K562 (cell line): Measurements from ENCODE around the gene CXXC1. TPM values are rescaled to one million over a fixed set of nuclear protein-coding genes. Genes with fewer than 3 reads are reported as not detected.

Source experiments
- ATAC-seq: fragments of 200-7000 bp; cut with Tn5 transposase; 3 replicates; pipeline ENCODE4 v1.9.1; 2020; ENCODE audit warnings: moderate library complexity
- BruUV-seq: library from RNA; stranded (reverse); fragments of 400-500 nt; replicated peaks from 2 replicates; lab custom pipeline; 2021; lab: Mats Ljungman, UMichigan
- CTCF ChIA-PET: fragments of 300-600 bp; formaldehyde crosslinking; extraction: SDS; loops from one replicate; lab custom pipeline; 2021; ENCODE audit warnings: low intra/inter-chr PET ratio; lab: Yijun Ruan, JAX
- POLR2A ChIA-PET: fragments of 300-600, 350-650 bp; sonication (Branson Sonifier 250); formaldehyde crosslinking; extraction: SDS; loops from one replicate; lab custom pipeline; 2021; ENCODE audit warnings: antibody characterized with exemption, inconsistent platforms; lab: Yijun Ruan, JAX
- DNase-seq, 4 experiments: peaks; one replicate each; pipeline versions ENCODE4 v3.0.0 to v3.0.0-alpha.2; 2011 to 2018; ENCODE audit warnings: low spot score in 3 of 4, mixed read lengths in 3 of 4; ENCODE audit errors: extremely low read depth in 1 of 4
- FAIRE-seq: peaks from 2 replicates; lab custom pipeline; 2011; peaks lifted over from hg19 to GRCh38; lab: Jason Lieb, UNC
- H2AFZ ChIP-seq: 2 replicates; pipeline ENCODE4 v1.6.0; 2011; ENCODE audit warnings: low read depth, low read length, control low read depth, inconsistent platforms
- H3K27ac ChIP-seq: fragments of 200-600 bp; 3 replicates; pipeline ENCODE4 v1.8.0; 2011; ENCODE audit warnings: low read depth, mild to moderate bottlenecking, control low read depth, inconsistent platforms, low read length, moderate library complexity, mixed read lengths; ENCODE audit errors: extremely low read depth
- H3K27me3 ChIP-seq, 2 experiments: fragments of 300-600 bp in 1 of 2; 2 replicates in 1 of 2; 3 replicates in 1 of 2; pipeline versions ENCODE4 v1.6.0 to v1.8.0; 2011; ENCODE audit warnings: inconsistent platforms in 2 of 2, low read length in 2 of 2, mild to moderate bottlenecking in 1 of 2, mixed read lengths in 1 of 2, moderate library complexity in 1 of 2; ENCODE audit not compliant: control insufficient read depth in 2 of 2, insufficient read depth in 2 of 2
- H3K36me3 ChIP-seq: fragments of 300-600 bp; 3 replicates; pipeline ENCODE4 v1.8.0; 2011; ENCODE audit warnings: mild to moderate bottlenecking, low read length, inconsistent platforms; ENCODE audit not compliant: control insufficient read depth, insufficient read depth
- H3K4me1 ChIP-seq, 2 experiments: fragments of 200-600 bp in 1 of 2; replicated peaks in 1 of 2; 2 replicates in 1 of 2; 3 replicates in 1 of 2; pipeline versions ENCODE4 v1.5.1 to v1.8.0; 2011; ENCODE audit warnings: inconsistent platforms in 2 of 2, low read length in 2 of 2, mild to moderate bottlenecking in 1 of 2, mixed read lengths in 1 of 2, moderate library complexity in 1 of 2; ENCODE audit not compliant: control insufficient read depth in 2 of 2, insufficient read depth in 2 of 2
- H3K4me2 ChIP-seq: 2 replicates; pipeline ENCODE4 v1.6.1; 2011; ENCODE audit warnings: low read length, control low read depth, inconsistent platforms, mixed read lengths; ENCODE audit not compliant: insufficient read depth
- H3K4me3 ChIP-seq: fragments of 200-600 bp; sonication (generic), shearing (Covaris generic); 2 replicates; pipeline ENCODE4 v1.5.1; 2016; ENCODE audit warnings: control low read depth, inconsistent platforms
- H3K79me2 ChIP-seq: fragments of 200-600 bp; 3 replicates; pipeline ENCODE4 v1.8.0; 2011; ENCODE audit warnings: low read length, inconsistent platforms; ENCODE audit not compliant: control insufficient read depth, insufficient read depth
- H3K9ac ChIP-seq, 2 experiments: 2 replicates each; pipeline versions ENCODE4 v1.6.0 to v1.6.1; 2011; ENCODE audit warnings: low read depth in 2 of 2, low read length in 2 of 2, control low read depth in 1 of 2, inconsistent platforms in 1 of 2, mild to moderate bottlenecking in 1 of 2, mixed read lengths in 1 of 2; ENCODE audit not compliant: insufficient read depth in 1 of 2
- H3K9me1 ChIP-seq: one replicate; pipeline ENCODE4 v1.6.0; 2011; ENCODE audit warnings: inconsistent platforms, mild to moderate bottlenecking, low read length, moderate library complexity; ENCODE audit not compliant: control insufficient read depth, insufficient read depth
- H3K9me3 ChIP-seq: replicated peaks from 2 replicates; pipeline ENCODE4 v1.5.1; 2011; ENCODE audit warnings: low read depth, low read length, inconsistent platforms; ENCODE audit not compliant: control insufficient read depth, insufficient read depth
- H4K20me1 ChIP-seq: replicated peaks from 2 replicates; pipeline ENCODE4 v1.6.1; 2011; ENCODE audit warnings: low read length, inconsistent platforms, mixed read lengths; ENCODE audit not compliant: control insufficient read depth, insufficient read depth
- ATF7 ChIP-seq: fragments of 450-650 bp; IDR thresholded peaks from 2 replicates; pipeline ENCODE4 v1.7.1; 2014; ENCODE audit warnings: mild to moderate bottlenecking, moderate library complexity
- SMAD4 ChIP-seq: fragments of 250-450 bp; sonication (Bioruptor Pico); conservative IDR thresholded peaks from 2 replicates; pipeline ENCODE4 v1.8.0; 2021; ENCODE audit warnings: inconsistent platforms, mild to moderate bottlenecking, moderate library complexity
- WGBS: fragments of 100-300 bp; shearing (Covaris generic); methylation state at CpG from one replicate; pipeline ENCODE4 v1.1.6; 2016; ENCODE audit warnings: low coverage, mixed read lengths; ENCODE audit not compliant: insufficient coverage; ENCODE audit errors: missing lambda C conversion rate; 5-methylcytosine and 5-hydroxymethylcytosine counted together
- in situ Hi-C: fragments of 300-500 bp; cut with MboI; formaldehyde crosslinking; loops from 4 replicates; pipeline ENCODE4 v1.15.0; 2018; ENCODE audit warnings: inconsistent platforms, mixed read lengths
- intact Hi-C: fragments of 100-400 bp; cut with micrococcal nuclease; formaldehyde crosslinking; loops from 2 replicates; pipeline ENCODE4 v1.14.2; 2022
- polyA plus RNA-seq, 8 experiments: library from polyadenylated mRNA; depleted of rRNA in 4 of 8; stranded (reverse) in 5 of 8; unstranded in 3 of 8; fragments of >200 nt; fragmentation: Nextera tagmentation in 2 of 8; fragmentation: Illumina TruSeq in 1 of 8; extraction: Ambion mirVana in 2 of 8; extraction: Trizol in 1 of 8; gene quantifications; 2 replicates each; pipeline versions ENCODE4 v1.2.1 to v1.2.3, GENCODE V29; 2011 to 2014; ENCODE audit warnings: inconsistent platforms in 1 of 8, missing spikeins in 1 of 8
- total RNA-seq, 7 experiments: library from RNA; depleted of rRNA in 6 of 7; stranded (reverse); fragments of >200 nt in 6 of 7; fragmentation: Illumina TruSeq in 2 of 7; extraction: Trizol in 2 of 7; gene quantifications; 2 replicates each; pipeline versions ENCODE4 v1.2.1 to v1.2.3, GENCODE V29; 2011 to 2021; ENCODE audit warnings: low replicate concordance in 1 of 7
- TF ChIP-seq, protein P1 (sequence below), 2 experiments: fragments of 450-650 bp in 1 of 2; sonication (generic) in 1 of 2; formaldehyde crosslinking in 1 of 2; IDR thresholded peaks in 1 of 2; conservative IDR thresholded peaks in 1 of 2; 2 replicates each; pipeline versions ENCODE4 v1.6.1 to v1.8.1; 2016 to 2023; ENCODE audit warnings: mild to moderate bottlenecking in 2 of 2, moderate library complexity in 2 of 2, inconsistent platforms in 1 of 2, missing genetic modification reagents in 1 of 2

The CXXC1 gene
- total and polyA plus RNA-seq, 9 of the 15 experiments (the other 6 are each of a cell fraction or from before 2014, with no cell fraction given), result 3.4 to 81.0 (median 34.1) TPM

DNA sequence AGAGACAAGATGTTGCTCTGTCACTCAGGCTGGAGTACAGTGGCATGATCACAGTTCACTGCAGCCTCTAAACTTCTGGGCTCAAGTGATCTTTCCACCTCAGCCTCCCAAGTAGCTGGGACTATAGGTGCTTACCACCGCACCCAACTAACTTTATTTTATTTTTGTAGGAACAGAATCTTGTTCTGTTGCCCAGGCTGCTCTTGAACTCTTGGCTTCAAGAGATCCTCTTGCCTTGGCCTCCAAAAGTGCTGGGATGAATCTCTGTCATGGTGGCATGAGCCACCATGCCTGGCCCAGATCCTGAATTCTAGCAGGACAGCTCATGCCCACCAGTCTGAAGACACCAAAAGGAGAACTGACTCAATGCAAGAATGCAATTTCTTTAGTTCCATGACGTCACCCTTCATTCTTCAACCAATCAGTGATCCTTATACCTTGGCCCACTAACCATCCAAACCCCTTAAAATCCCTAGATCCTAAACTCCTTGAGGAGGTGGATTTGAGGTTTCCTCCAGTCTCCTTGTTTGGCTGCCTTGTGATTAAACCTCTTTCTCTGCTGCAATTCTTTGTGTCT is 25.6 kb upstream of the CXXC1 start:
- in situ Hi-C loops, result no loop called here
- no peak for ATAC-seq
- Histone ChIP-seq H3K4me1 (peaks cover 0 to 23% of the 10 kb centered on the region in 2 experiments; a peak in 3 of 5 replicates), H2AFZ (no peak overlapping the region), H3K4me3 (no peak overlapping the region), H3K27me3 (no peaks in the 10 kb centered on the region), H3K27ac (no peak overlapping the region), H3K9ac (no peak overlapping the region), H3K9me3 (peaks cover 5% of the 10 kb centered on the region; the same call in 1 of the 2 replicates)
- intact Hi-C loops, result no loop called here
- CTCF ChIA-PET, result no interaction called here
- no peak for FAIRE-seq
- 65% methylated on average over 2 of the region's 2 CpGs for WGBS
- no TSS peak for BruUV-seq
- POLR2A ChIA-PET, result interaction anchor here (0.8 kb wide), 1 partner anchor 12 kb away, joined by 3 read pairs; no protein-coding TSS in a partner anchor
- TF ChIP-seq, protein P1, sequence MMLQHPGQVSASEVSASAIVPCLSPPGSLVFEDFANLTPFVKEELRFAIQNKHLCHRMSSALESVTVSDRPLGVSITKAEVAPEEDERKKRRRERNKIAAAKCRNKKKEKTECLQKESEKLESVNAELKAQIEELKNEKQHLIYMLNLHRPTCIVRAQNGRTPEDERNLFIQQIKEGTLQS (IDR thresholded peaks at IDR 0.05), result peak; percentile 51
- TF ChIP-seq, protein P1 (CRISPR knock-in tag; conservative IDR thresholded peaks at IDR 0.05), result no peak
- peak; percentile 44 for TF ChIP-seq ATF7
- no peak for TF ChIP-seq SMAD4
- TF ChIP-seq, all 486 proteins: peak for 2
- Histone ChIP-seq H3K36me3 (no peaks in the 10 kb centered on the region), H3K9me1 (no peaks in the 10 kb centered on the region), H3K79me2 (no peaks in the 10 kb centered on the region), H3K4me2 (no peak overlapping the region), H4K20me1 (no peaks in the 10 kb centered on the region)
- DNase-seq, result no peak
